AG04449 (cell line): ENCODE data around the gene DDX31.
"Not testable (repeated sequence)": the region's sequence is repeated elsewhere in the genome, so short reads cannot be mapped to it uniquely, and the experiment has no call there.

Source experiments
- CTCF ChIA-PET: fragments of 350-600 bp; formaldehyde crosslinking; extraction: SDS; loops from one replicate; lab custom pipeline; 2021; ENCODE audit warnings: antibody characterized with exemption; lab: Yijun Ruan, JAX
- POLR2A ChIA-PET: fragments of 400-600, 350-600 bp; formaldehyde crosslinking; extraction: SDS; loops from one replicate; lab custom pipeline; 2020; ENCODE audit warnings: antibody characterized with exemption, inconsistent platforms; lab: Yijun Ruan, JAX
- DNase-seq: peaks from one replicate; pipeline ENCODE4 v3.0.0-alpha.2; 2010; ENCODE audit warnings: low read depth, low spot score
- H3K4me3 ChIP-seq: 2 replicates; pipeline ENCODE4 v1.5.1; 2011; ENCODE audit warnings: low read depth, mild to moderate bottlenecking, control low read depth, low read length
- TF ChIP-seq, protein P1 (sequence below): IDR thresholded peaks from one replicate; pipeline ENCODE4 v1.5.1; 2011; ENCODE audit warnings: mild to moderate bottlenecking, moderate library complexity, low read length, control low read depth, inconsistent platforms; ENCODE audit not compliant: insufficient read depth; ENCODE audit errors: missing control alignments

Gene DDX31

DNA sequence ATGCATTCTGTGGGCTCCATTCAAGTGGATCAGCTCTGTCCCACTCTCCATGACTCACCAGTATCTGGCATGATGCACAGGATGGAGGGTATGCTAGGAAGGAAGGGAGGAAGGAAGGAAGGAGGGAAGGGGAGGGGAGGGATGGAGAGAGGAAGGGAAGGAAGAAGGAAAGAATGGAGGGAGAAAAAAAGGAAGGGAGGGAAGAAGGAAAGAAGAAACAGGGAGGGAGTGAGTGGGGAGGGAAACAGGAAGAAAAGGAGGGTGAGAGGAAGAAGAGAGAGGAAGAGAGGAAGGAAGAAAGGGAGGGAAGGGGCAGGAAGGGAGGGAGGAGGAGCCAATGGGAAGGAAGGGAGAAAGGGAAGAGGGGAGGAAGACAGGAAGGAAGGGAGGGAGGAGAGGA, 92.7 kb downstream of the DDX31 start:
- H3K4me3 ChIP-seq, result no peak overlapping the region
- no peak for DNase-seq
- TF ChIP-seq, protein P1, sequence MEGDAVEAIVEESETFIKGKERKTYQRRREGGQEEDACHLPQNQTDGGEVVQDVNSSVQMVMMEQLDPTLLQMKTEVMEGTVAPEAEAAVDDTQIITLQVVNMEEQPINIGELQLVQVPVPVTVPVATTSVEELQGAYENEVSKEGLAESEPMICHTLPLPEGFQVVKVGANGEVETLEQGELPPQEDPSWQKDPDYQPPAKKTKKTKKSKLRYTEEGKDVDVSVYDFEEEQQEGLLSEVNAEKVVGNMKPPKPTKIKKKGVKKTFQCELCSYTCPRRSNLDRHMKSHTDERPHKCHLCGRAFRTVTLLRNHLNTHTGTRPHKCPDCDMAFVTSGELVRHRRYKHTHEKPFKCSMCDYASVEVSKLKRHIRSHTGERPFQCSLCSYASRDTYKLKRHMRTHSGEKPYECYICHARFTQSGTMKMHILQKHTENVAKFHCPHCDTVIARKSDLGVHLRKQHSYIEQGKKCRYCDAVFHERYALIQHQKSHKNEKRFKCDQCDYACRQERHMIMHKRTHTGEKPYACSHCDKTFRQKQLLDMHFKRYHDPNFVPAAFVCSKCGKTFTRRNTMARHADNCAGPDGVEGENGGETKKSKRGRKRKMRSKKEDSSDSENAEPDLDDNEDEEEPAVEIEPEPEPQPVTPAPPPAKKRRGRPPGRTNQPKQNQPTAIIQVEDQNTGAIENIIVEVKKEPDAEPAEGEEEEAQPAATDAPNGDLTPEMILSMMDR, result no peak
- CTCF ChIA-PET, result interaction anchor here (1.9 to 7.8 kb wide), 2 partner anchors 71 to 167 kb away, joined by 6 to 87 read pairs; partner anchors contain the start of gene CFAP77
- POLR2A ChIA-PET, result no interaction called here

GRCh38 chr9:132575811-132576210, 94.0 kb downstream of the DDX31 start:
- H3K4me3 ChIP-seq, result no peak overlapping the region
- POLR2A ChIA-PET, result no interaction called here
- no peak for DNase-seq
- TF ChIP-seq, protein P1, result no peak
- CTCF ChIA-PET, result interaction anchor here (1.0 to 7.8 kb wide), 11 partner anchors 10 to 817 kb away, joined by 3 to 87 read pairs (median 7); partner anchors contain the start of gene CFAP77

DNA sequence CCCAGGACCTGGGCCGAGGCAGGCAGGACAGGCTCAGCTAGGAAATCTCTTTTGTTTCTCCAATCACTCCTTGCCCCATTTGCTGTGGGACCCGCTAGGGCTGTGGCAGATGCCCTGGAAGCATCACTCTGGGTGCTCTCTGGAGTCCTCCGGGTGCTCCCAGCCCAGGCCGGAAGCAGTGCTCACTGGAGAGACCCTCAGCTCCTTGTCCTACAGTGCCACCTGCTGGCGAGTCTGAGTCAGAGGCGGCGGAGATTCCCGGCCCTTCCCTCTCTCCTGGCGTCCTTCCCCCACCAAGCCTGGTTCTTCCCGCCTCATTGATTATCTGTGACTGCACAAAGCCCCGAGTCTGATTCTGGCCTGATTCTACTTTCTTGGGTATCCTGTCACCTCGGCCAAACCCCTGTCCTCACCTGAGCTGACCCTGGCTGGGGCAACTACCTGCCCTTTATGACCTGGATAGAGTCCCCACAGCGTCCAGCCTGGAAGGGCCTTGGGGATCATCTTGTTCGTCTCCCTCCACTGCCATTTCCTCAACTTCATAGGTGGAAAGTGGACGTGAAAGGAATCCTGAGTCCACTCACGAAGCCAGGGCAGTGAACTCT, 94.7 kb downstream of the DDX31 start:
- TF ChIP-seq, protein P1, result peak; percentile 92
- peak; percentile 9 for DNase-seq
- H3K4me3 ChIP-seq, result no peak overlapping the region
- POLR2A ChIA-PET, result no interaction called here
- CTCF ChIA-PET, result interaction anchor here (0.6 to 7.8 kb wide), 19 partner anchors 9 to 816 kb away, joined by 3 to 87 read pairs (median 5); partner anchors contain the start of gene CFAP77

DNA sequence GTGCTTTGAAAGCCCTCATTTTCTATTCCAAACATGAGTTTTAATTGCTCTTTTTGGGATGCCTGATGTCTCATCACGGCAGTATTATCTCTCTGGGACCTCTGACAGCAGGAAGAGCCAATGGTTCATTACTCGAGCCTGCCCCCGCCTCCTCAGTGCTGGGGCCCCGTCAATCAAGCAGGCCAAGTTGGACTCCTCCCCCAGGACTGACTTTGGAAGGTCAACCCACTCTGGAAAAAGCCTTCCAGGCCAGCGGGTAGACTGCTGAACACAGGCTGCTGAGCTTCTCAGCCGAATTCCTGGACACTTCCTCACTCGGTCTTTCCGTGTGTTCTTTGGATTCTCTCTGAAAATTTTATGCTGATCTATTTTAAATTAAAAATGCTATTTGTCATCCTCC, 96.9 kb downstream of the DDX31 start:
- no peak overlapping the region for H3K4me3 ChIP-seq
- TF ChIP-seq, protein P1, result no peak
- ChIA-PET CTCF (interaction anchor here (0.6 to 7.8 kb wide), 3 partner anchors 67 to 313 kb away, joined by 4 to 87 read pairs (median 37); no protein-coding TSS in a partner anchor), POLR2A (no interaction called here)
- no peak for DNase-seq

DNA sequence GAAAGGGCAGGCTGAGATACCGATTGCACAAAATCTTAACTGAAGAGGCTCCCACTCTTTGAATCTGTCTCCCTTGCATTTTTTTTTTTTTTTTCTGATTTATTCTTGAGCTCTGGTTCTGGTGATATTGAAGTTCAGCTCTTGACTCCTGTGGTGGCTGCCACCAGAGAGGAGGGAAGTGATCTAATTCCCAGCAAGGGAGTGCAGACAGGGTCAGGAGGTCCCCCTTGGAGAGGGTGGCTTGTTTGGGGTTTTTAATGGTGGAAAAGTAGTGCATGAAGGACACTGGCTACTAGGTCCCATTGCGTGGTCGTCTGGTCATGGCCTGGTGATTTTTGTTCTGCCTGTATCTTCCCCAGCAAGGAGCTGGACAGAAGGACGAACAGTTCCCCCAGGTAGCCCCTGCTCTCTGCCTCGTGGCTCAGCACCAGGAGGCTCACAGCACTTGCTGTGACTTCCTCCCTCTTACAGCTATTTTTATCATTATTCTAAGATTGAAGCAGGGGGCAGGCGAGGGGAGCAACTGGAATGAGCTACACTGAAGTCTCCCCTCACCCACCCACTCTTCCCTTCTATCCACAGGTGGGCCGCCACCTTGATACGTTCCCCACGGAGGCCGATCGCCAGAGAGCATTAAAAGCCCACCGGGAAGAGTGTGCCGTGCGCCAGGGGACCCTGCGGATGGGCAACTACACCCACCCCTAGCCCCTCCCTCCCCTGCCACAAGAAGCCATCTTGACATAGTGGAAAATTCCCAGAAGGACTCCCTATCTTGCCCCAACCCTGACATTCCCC, 97.8 kb downstream of the DDX31 start:
- DNase-seq, result no peak
- ChIA-PET CTCF (interaction anchor here (7.8 kb wide), 1 partner anchor 66 kb away, joined by 87 read pairs; no protein-coding TSS in a partner anchor), POLR2A (no interaction called here)
- H3K4me3 ChIP-seq, result no peak overlapping the region
- TF ChIP-seq, protein P1, result no peak

GRCh38 chr9:132568787-132569186, 101.0 kb downstream of the DDX31 start:
- CTCF ChIA-PET, result interaction anchor here (1.2 kb wide), 1 partner anchor 154 kb away, joined by 3 read pairs; no protein-coding TSS in a partner anchor
- DNase-seq, POLR2A ChIA-PET, H3K4me3 ChIP-seq: not testable (repeated sequence)
